MM.1S (cell line): ENCODE data around the gene SNRPA1.

ENCODE experiments used
- CTCF ChIP-seq: fragments of 300-600 bp; sonication (generic); IDR thresholded peaks from 2 replicates; pipeline ENCODE4 v1.5.1; 2016; ENCODE audit warnings: antibody characterized with exemption, low read length, mixed read lengths
- EZH2 ChIP-seq: fragments of 300-600 bp; sonication (generic); optimal IDR thresholded peaks from 2 replicates; pipeline ENCODE3; 2017; ENCODE audit warnings: low read depth, mild to moderate bottlenecking, antibody characterized with exemption, low read length, mixed read lengths

GRCh38 chr15:101310161-101310480, 15.1 kb upstream of the SNRPA1 start:
- TF ChIP-seq CTCF = no peak
- TF ChIP-seq EZH2 = no peak
